IPS-20b (cell line): ENCODE data around the gene DUS1L.
A peak's percentile ranks its signal among the peaks of the same experiment; 100 is the strongest.

Experiments used
- H3K27ac ChIP-seq: one replicate; pipeline ENCODE4 v1.5.1; 2013; ENCODE audit warnings: low read length
- H3K27me3 ChIP-seq: 2 replicates; pipeline ENCODE4 v1.6.1; 2013; ENCODE audit warnings: mild to moderate bottlenecking, low read length, inconsistent platforms; ENCODE audit not compliant: insufficient read depth
- H3K36me3 ChIP-seq: 2 replicates; pipeline ENCODE4 v1.6.1; 2013; ENCODE audit warnings: low read depth, mild to moderate bottlenecking, inconsistent platforms, low read length, moderate library complexity; ENCODE audit not compliant: insufficient read depth
- H3K4me1 ChIP-seq: 2 replicates; pipeline ENCODE4 v1.6.1; 2013; ENCODE audit warnings: mild to moderate bottlenecking, control low read depth, inconsistent platforms, low read length, moderate library complexity; ENCODE audit not compliant: insufficient read depth
- H3K4me3 ChIP-seq: 2 replicates; pipeline ENCODE4 v1.5.1; 2013; ENCODE audit warnings: mild to moderate bottlenecking, low read length, inconsistent platforms
- H3K9ac ChIP-seq: 2 replicates; pipeline ENCODE4 v1.6.1; 2013; ENCODE audit warnings: low read depth, mild to moderate bottlenecking, inconsistent platforms, low read length, moderate library complexity
- H3K9me3 ChIP-seq: 2 replicates; pipeline ENCODE4 v1.6.1; 2013; ENCODE audit warnings: mild to moderate bottlenecking, low read depth, low read length, inconsistent platforms; ENCODE audit not compliant: insufficient read depth

DUS1L gene

DNA sequence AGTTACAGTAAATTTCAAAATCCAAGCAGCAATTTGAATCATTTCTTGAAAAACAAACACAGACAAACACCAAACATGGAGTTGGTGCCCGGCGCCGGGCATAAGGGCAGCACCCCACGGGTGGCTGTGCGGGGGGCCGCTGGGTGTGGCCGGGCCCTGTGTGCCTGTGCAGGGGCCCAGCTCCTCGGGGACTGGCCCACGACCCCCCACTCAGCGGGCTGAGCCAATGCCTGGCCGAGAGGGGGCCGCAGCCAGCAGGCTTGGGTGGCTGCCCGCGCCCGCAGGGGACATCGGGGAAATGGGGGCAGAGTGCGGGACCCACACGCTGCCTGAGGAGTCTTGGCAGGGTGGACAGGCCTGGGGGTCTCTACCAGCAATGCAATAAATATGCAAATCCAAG is 12.8 kb upstream of the DUS1L start:
- peaks cover 3% of the 10 kb centered on the region; the same call in 1 of the 2 replicates for H3K27me3 ChIP-seq
- no peak overlapping the region for H3K27ac ChIP-seq
- H3K9ac ChIP-seq = no peak overlapping the region
- H3K4me3 ChIP-seq = no peak overlapping the region
- peaks cover 52% of the 10 kb centered on the region for H3K36me3 ChIP-seq
- H3K9me3 ChIP-seq = no peaks in the 10 kb centered on the region
- H3K4me1 ChIP-seq = no peaks in the 10 kb centered on the region

DNA sequence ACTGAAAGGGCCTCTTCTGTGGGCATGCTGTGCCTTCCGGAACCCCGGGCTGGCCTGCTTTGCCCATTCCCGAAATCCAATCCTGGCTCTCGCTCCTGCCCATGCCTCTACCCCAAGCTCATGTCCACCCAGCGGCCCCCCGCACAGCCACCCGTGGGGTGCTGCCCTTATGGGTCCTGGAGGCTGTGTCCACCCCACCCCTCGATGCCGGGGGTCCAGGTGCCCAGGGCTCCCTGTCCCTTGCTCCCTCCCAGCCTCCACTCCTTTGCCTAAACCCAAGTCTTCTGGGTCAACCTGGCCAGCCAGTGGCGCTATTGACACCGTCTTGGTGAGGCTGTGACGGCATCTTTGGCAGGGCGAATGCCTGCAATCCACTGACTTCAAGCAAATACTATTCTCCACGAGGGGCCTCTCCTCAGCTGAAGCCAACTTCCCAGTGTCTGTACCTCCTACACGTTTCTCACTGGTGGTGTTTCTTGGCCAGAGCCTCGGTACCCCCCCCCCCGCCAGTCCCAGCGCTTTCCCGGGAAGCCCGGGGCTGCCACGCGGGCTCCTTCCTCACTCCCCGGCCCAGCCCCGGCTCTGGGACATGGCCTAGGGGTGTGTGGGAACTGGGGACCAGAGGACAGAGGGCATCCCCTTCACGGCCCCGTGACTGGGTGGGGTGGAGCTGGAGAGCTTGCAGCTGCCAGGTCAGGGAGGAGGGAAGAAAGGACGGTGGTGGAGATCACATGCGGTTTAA is 12.2 kb upstream of the DUS1L start:
- H3K27ac ChIP-seq = no peak overlapping the region
- H3K4me3 ChIP-seq = no peak overlapping the region
- no peaks in the 10 kb centered on the region for H3K9me3 ChIP-seq
- no peak overlapping the region for H3K9ac ChIP-seq
- H3K36me3 ChIP-seq = peaks cover 45% of the 10 kb centered on the region
- peaks cover 5% of the 10 kb centered on the region; the same call in 1 of the 2 replicates for H3K27me3 ChIP-seq
- no peaks in the 10 kb centered on the region for H3K4me1 ChIP-seq

DNA sequence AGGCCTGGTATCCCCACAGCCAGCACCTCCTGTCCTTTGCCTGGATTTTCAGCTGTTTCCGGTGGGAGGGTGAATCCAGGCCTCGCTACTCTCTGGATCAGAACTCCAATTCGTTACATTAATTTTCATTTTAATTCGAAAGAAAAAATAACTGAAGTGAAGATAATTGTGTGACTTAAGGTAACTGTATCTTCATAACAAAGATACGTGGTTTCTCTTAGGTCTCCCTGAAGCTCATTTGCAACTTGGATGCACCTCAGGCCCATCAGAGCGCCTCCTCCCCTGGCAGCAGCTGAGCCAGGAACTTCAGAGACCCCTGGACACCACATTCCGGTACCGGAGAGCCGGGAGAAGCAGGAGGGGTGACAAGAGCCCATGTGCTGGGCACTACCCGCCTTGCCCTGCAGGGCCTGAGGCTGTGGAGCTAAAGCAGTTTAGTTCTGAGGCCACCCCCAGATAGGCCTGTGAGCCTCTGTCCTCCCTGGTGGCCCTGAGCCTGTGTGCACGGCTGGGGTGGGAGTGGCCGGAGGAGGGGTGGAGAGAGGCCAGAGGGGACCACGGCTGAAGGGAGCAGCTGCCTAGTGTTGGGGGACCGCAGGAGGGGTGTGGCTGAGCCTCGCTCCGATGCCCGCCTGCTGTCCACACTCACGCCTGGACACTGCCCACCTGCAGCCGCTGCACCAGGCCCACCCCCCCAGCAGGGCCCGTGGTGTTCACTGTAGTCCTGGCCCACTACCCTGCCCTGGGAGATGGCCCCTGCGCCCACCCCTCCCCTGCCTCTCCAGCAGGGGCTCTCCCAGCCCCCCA is 11.4 kb upstream of the DUS1L start:
- Histone ChIP-seq H3K4me1 (no peaks in the 10 kb centered on the region), H3K9me3 (no peaks in the 10 kb centered on the region), H3K4me3 (no peak overlapping the region), H3K9ac (no peak overlapping the region), H3K27me3 (peaks cover 5% of the 10 kb centered on the region; the same call in 1 of the 2 replicates), H3K27ac (no peak overlapping the region), H3K36me3 (peaks cover 37% of the 10 kb centered on the region)

DNA sequence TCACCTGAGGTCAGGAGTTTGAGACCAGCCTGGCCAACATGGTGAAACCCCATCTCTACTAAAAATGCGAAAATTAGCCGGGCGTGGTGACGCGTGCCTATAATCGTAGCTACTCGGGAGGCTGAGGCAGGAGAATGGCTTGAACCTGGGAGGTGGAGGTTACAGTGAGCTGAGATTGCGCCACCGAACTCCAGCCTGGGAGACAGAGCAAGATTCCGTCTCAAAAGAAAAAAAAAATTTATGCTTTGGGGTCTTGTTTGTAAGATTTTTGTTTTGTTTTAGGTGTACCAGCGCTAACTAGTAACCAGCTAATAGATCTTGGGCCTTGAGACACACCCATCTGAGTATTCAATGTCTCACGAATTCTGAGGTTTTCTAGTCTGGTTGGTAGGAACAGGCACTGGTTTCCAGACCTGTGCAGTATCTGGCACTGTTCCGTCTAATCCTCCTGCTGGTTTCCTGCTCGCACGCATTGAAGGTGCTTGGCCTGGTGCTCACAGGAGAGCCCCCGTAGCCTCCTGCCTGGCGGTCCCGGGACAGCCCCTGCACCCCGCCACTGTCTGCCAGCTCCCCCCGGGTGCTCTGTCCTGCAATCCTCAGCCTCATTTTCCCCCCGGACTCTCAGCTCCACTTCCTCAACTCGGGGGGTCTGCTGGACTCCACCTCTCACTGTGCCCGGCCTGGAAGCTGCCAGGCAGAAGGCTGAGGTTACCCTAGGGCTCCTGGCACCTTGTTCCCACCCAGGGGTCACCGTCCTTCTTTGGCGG is 10.6 kb upstream of the DUS1L start:
- no peak overlapping the region for H3K9ac ChIP-seq
- peaks cover 32% of the 10 kb centered on the region for H3K36me3 ChIP-seq
- H3K4me3 ChIP-seq = no peak overlapping the region
- no peaks in the 10 kb centered on the region for H3K9me3 ChIP-seq
- no peak overlapping the region for H3K27ac ChIP-seq
- no peaks in the 10 kb centered on the region for H3K4me1 ChIP-seq
- peaks cover 5% of the 10 kb centered on the region; the same call in 1 of the 2 replicates for H3K27me3 ChIP-seq

DNA sequence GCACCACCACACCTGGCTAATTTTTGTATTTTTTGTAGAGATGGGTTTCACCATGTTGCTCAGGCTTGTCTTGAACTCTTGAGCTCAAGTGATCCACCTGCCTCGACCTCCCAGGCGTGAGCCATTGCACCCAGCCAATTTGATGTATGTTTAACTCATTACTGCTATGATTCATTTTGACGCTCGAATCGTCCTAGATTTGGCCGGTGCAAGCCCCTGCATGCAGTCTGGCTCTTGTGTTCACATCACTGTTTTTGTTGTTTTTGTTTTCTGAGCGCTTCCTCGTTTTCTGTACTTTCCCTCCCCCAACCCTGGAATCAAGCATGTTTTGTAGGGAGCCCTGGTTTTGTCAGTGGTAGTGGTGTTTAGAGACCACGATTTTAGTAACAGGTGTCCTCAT is 7.8 kb upstream of the DUS1L start:
- H3K4me1 ChIP-seq = no peaks in the 10 kb centered on the region
- H3K4me3 ChIP-seq = no peak overlapping the region
- H3K27ac ChIP-seq = no peak overlapping the region
- H3K9me3 ChIP-seq = no peaks in the 10 kb centered on the region
- H3K36me3 ChIP-seq = peaks cover 8% of the 10 kb centered on the region; the same call in 1 of the 2 replicates
- H3K27me3 ChIP-seq = peaks cover 5% of the 10 kb centered on the region; the same call in 1 of the 2 replicates
- no peak overlapping the region for H3K9ac ChIP-seq

DNA sequence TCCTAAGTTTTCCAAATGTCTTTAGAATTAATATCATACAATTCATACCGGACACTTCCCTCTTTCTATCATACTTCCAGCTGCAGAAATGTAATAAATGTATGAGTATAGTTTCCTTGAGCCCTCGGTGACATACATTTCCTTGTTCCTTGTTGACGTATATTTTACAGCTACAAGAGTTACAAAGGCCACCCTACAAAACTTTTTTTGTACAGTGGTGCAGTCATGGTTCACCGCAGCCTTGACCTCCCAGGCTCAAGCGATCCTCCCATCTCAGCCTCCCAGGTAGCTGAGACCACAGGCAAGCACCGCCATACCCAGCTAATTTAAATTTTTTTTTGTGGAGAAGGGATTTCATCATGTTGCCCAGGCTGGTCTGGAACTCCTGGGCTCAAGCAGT is 7.2 kb upstream of the DUS1L start:
- 0 out of 2 replicates have a peak, but pooled peaks cover 3% of the 10 kb centered on the region for H3K36me3 ChIP-seq
- H3K27me3 ChIP-seq = peaks cover 5% of the 10 kb centered on the region; the same call in 1 of the 2 replicates
- no peak overlapping the region for H3K4me3 ChIP-seq
- H3K4me1 ChIP-seq = no peaks in the 10 kb centered on the region
- no peak overlapping the region for H3K9ac ChIP-seq
- no peaks in the 10 kb centered on the region for H3K9me3 ChIP-seq
- H3K27ac ChIP-seq = no peak overlapping the region

DNA sequence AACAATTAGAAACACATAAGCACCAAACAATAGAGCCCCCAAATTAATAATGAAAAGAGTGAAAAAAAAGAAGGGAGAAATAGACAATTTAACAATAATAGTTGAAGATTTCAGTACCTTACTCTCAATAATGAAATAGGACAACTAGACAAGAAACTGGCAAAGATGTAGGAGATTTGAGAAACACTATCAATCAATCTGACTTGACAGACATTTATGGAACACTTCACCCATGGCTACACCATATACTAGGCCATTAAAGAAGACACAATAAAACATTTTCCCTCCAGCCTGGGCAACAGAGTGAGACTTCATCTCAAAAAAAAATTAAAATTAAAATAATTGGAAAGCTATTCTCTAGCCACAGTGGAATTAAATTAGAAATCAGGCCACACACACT is 5.0 kb upstream of the DUS1L start:
- Histone ChIP-seq H3K9ac (no peak overlapping the region), H3K27ac (no peak overlapping the region), H3K36me3 (no peaks in the 10 kb centered on the region), H3K27me3 (peaks cover 5% of the 10 kb centered on the region; the same call in 1 of the 2 replicates), H3K9me3 (no peaks in the 10 kb centered on the region), H3K4me3 (no peak overlapping the region), H3K4me1 (peaks cover 4% of the 10 kb centered on the region; the same call in 1 of the 2 replicates)

DNA sequence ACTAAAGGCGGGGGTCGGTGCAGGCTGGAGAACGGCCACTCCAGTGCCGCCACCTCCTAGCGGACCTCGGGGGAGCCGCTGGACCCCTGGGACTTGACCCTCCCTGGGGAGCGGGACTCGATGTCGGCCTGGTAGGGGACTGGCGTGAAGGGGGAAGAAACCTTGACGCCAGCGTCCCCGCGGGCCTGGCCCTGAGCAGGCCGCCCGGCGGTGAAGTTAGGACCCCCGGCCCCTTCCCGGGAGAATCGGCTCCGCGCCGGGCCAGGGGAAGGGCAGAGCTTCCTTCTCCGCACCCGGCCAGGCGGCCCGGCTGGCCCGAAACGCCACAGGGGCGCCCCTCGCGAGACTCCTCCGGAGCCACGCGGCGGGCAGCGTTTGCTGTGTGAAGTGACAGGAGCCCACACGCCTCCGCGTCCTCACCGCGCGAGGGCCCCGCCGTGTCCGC is 389 bp downstream of the DUS1L start:
- Histone ChIP-seq H3K27me3 (no peaks in the 10 kb centered on the region), H3K9me3 (no peaks in the 10 kb centered on the region), H3K4me3 (peak overlapping the region; percentile 76), H3K9ac (peak overlapping the region; percentile 72), H3K4me1 (peaks cover 4% of the 10 kb centered on the region; the same call in 1 of the 2 replicates), H3K36me3 (peaks cover 31% of the 10 kb centered on the region), H3K27ac (no peak overlapping the region)

DNA sequence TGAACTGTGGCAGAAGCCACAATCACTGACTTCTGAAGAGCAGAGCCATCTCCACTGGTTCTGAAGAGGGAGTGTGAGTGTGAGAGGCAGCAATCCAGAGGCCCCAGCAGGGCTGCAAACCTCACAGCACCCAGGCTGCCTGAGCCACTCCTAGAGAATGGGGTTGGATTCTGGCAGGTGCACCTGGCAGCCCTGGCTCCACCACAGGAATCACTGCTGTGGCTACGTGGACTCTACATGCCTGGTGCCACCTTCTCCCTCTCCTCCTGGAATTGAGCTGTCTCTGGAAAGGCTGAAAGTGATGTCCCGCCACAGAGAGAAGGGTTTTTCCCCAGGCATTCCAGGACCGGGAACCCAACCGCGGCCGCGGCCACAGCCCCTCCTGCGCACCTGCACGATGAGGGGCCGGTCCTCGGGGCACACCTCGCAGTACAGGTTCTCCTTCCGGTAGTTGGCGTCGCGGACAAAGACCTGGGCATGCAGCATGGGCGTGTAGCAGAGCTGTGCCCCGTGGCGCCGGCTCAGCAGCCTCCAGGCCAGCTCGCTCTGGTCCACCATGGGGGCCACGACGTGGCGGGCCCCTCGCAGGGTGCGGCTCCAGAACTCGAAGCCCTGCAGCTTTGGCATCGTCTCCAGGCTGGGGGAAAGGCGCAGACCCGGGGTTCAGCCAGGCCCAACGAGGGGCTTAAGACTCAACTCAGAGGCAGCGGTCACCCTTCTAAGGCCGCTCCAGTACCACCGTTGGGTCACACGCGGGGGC is 991 bp downstream of the DUS1L start:
- H3K27ac ChIP-seq = no peak overlapping the region

DNA sequence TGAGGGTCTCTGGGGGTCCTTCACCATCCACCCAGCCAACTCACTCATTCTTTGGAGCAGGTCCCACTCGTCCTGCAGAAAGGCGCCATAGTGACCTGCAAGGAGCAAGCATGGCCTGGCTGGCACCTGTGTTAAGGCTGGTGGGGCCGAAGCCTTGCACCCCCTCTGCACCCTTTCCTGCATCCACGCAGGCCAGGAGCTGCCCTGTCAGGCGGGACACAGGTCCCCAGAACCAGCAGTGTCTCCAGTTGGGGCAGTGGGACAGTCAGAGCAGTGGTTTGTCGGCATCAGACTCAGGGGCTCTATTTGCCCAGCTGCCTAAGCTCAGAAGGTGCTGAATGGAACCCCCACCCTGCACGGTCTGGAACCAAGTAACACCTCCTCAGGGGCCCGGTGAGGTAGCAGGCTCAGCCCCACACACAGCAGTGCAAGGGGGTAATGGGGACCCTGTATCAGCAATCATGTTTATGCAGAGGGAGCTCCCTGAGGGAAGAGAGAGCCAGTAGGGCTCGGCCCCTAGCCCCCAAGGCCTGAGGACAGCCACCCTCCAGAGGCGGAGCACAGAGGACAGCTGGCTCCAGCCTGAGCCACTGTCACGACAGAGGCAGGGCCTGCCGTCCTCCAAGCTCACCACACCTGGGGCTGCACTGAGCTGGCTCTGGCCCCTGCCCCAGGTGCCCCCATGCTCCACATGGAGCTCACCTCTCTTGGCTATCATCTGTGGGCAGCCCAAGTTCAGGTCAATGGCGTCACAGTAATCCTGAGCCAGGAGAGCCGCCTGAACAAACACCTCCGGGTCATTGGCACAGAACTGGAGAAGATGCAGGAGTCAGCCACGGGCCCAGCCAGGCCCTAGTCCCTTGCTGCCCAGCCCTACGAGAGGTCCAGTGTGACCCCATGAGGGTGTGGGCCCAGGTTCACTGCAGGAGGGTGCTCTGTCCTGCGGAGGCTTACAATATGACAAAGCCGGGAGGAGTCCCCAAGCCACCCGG is 1.9 kb downstream of the DUS1L start:
- Histone ChIP-seq H3K36me3 (peaks cover 34% of the 10 kb centered on the region), H3K27ac (no peak overlapping the region), H3K9me3 (no peaks in the 10 kb centered on the region), H3K9ac (no peak overlapping the region), H3K27me3 (no peaks in the 10 kb centered on the region), H3K4me3 (peak overlapping the region; percentile 76; the same call in 1 of the 2 replicates), H3K4me1 (peaks cover 4% of the 10 kb centered on the region; the same call in 1 of the 2 replicates)

More for the DNA sequence above, 991 bp downstream of the DUS1L start:
- Histone ChIP-seq H3K4me3 (peak overlapping the region; percentile 76), H3K9me3 (no peaks in the 10 kb centered on the region), H3K4me1 (peaks cover 4% of the 10 kb centered on the region; the same call in 1 of the 2 replicates), H3K36me3 (peaks cover 31% of the 10 kb centered on the region), H3K27me3 (no peaks in the 10 kb centered on the region), H3K9ac (peak overlapping the region; percentile 72; the same call in 1 of the 2 replicates)
